NCI-H1417 (cell line): ENCODE results near the gene RESP18.

ENCODE experiments used
- DNase-seq, 3 experiments: peaks; one replicate each; lab custom pipeline; 2025; lab: John Stamatoyannopoulos, UW

The RESP18 gene

DNA sequence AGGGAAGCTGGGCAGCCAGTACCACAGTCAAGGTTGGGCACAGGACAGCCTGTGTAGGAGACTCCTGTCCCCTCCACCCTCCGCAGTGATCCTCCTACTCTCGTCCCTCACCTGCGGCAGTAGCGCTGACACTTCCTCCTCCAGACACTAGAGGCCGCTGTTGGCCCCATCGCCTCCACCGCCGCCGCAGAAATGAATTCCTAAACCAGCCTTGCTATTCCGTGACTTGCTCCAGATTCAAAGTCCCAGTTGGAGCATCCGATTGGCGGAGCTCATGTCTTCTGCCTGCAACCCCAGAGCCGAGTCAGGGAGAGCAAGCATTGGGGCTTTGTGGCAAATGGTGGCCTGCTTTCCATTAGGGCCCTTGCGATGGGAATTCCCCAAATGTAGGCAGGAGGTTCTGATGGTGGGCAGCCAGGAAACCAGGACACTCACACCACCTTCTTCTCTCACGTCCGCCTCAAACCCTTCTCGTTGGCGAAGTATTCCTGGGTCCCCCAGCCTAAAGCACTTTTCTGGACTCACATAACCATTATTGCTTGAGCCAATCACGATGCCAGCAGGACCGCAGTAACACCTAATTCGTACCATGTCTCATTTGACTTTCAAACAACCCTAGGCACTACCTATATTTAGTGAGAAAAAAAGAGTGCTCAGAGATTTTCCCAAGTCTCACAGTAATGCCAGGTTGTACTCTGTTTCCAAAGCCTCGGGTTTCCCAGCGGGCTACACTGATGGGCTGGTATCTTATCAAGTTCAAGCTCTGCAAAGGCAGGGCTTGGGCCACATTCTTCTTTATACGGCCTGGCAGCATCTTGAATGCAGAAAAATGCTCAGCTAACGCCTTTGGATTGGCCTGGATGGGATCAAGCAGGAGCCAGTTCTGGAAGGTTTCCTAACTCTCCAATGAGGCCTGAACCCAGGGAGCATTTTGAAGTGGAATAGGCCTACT is 54.6 kb downstream of the RESP18 start:
- DNase-seq: peak; percentile 61 to 83 (median 65)
